Smooth muscle cell of the brain vasculature (primary cell): ENCODE measurements around the gene GABBR2.

ENCODE experiments used
- DNase-seq: peaks from one replicate; pipeline ENCODE4 v3.0.0-alpha.2; 2012; ENCODE audit warnings: low read depth, low spot score

The GABBR2 gene

GRCh38 chr9:98344581-98344980, 364.2 kb downstream of the GABBR2 start:
- no peak for DNase-seq

DNA sequence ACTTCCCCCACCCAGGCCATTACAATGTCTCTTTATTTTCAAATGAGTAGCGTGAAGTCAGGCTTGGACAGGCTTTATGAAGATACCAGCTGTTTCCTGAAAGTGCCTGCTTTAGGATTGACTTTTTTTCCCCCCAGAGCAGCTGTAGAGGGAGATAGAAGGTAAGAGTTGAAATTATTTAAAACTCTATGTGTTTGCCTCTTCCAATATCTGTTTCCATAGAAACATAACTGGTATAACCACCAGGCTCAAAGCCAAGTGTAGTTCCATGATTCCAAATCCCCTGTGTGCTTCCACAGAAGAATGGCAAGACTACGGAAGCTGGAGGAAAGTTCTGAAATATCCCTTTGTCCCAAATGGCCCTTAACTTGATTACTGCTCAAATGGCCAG, 365.9 kb downstream of the GABBR2 start:
- DNase-seq, result no peak

DNA sequence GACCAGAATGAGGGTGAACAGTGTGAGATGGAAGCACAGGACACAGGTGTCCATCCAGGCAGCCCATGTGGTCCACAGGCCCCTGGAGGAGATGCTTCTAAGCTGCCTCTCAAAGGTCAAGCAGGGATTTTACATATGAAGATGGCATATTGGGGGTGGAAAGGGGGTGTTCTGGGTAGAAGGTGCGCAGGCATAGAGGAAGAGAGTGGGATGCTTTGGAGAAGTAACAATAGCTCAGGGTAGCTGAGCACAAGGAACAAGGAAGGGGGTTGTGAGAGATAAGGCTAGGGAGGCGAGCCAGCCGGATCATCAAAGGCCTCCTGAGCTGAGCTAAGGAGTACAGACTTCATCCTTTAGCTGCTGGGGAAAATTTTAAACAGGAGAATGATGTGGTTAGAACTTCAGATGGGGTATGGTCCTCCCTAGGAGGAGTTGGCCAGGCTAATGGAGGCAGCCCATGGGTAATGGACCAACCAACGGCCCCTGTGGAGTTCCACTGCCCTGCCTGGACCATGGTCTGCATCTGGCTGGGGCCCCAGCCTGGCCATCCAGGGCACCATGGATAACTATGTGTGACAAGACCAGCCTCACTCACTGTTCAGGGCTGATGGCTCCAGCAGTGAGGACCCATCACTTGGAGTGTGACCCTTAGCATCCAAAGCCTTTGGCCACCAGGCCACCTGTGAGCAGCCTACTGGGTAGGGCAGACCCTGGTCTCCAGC, 366.5 kb downstream of the GABBR2 start:
- no peak for DNase-seq

GRCh38 chr9:98341157-98342097, 367.3 kb downstream of the GABBR2 start:
- no peak for DNase-seq

DNA sequence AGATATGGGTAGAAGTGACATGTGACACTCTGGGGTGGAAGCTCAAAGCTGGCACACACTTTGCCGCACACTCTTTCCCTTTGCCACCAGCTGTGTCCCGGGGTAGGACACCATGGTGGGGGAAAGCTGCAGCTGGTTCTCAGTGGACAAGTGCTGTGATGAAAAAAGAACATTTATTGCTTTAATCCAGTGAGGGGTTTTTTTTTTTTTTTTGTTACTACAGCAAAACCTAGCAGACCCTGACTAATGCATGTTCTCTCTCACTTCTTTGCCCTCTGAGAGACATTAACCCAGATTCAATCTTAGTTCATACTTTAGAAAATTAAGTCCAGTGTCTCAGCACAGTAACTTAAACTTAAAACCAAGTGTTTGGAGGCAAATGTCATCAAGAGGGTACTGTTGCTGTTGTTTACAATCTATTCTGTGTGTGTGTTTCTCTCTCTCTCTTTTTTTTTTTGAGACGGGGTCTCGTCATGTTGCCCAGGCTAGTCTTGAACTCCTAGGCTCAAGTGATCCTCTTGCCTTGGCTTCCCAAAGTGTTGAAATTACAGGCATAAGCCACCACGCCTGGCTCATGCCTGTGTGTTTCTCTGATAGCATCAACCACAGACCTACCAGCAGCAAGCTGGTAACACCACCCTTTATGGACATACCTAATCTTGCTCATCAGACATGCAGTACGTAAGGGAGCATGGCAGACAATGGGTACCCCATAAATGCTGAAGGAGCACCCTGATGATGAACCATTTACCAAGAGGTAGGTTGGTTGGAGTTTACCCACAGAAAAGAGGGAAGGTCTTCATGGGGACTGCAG, 368.5 kb downstream of the GABBR2 start:
- DNase-seq, result no peak

DNA sequence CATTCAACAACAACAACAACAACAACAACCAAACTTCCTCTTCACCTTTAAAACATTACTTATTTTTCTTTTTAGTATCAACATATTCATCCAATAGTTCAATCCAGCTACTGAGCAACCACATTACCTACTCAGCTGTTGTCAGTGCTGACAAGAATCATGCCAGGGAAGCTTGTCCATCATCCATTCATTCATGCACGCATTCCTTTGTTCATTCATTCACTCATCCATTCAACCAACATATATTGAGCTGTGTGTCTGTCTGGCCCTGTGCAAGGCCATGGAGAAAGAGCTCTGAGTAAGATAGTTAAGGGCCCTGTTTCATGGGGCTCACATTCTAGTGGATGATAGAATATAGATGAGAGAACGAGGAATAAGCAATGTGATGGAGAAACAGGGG, 373.1 kb downstream of the GABBR2 start:
- no peak for DNase-seq

GRCh38 chr9:98334796-98335195, 373.9 kb downstream of the GABBR2 start:
- no peak for DNase-seq

DNA sequence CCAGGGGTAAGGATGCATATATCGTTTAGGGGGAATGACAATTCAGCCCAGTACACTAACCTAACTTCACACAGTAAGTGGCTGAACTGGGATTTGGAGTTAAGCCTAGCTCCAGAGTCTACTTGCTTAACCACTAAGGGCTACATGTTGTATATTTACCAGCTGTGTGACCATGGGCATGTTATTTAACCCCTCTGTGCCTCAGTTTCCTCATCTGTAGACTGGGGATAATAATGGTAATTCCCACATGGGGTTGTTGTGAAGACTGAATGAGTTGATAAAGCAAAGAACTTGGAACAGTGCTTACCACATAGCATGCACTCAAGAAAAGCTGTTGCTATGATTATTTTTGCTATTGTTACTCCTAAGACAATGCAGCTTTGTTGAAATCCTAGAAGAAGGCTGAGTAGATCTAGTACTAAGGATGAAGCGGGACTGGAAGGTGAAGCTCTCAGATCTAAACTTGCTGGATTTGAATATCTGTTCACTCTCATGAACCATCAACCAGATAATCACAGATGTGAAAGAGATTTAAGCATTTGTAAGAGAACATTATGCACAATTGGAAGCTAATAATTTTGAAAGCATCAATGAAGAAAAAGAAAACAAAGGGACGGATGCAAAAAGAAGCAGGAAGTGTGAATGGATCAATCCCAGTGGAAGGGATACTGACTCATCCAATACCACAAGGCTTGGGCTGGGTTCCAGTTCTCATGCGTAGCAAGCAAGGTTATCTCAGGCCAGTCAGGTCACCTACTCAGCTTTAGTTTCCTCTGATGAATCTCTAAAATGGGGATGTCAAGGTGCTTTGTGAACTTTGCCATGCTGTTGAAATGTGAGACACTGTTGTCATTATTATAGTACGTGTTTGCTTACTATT, 374.8 kb downstream of the GABBR2 start:
- no peak for DNase-seq

DNA sequence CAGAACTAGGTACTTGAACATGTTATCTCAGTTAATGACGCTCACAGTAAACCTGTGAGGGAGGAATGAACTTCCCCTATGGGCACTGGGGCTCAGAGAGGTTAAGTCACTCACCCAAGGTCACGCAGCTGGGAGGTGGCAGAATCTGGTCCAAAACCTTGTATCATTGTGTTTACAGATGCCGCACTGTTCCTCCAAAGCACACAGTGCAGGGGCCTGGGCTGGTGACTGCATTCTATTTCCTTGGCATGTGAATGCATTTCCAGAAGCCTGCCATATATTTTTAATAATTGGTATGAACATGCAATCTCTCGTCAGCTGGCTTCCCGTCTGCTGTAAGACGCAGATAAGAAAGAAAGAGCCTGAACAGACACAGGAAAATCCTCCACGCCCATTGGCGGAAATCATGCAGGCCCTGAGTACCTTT, 376.3 kb downstream of the GABBR2 start:
- DNase-seq, result no peak

DNA sequence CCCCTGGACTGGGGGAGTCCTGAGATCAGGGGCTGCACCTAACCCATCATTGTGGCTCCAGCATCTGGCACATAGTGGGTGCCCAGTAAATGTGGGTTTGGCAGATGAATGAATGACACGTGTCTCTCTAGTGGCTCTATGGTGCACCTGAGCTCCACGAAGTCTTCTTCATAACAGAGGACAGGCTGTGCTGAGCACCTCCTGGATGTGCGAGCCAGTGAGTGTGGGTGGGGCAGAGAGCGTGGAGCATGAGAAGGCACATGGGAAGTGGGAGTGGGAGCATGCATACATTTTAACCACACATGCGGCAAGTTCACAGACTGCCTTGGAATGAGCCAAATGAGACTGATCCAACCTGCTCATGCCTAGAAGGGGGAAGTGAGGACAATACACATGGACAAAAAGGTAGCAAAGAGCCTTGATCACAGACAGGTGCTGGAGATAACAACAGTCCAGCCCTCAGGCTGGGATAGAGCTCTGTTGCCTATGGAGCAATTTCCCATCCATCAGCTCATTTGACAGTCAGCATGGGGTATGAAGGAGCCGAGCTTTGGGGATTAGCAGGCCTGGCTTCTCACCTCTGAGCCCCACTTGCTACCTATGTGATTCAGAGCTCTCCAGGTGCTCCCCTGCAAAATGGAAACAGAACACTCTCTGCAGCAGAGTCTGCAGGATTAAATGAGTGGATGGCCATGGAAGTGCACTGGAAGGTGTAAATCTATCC, 377.0 kb downstream of the GABBR2 start:
- DNase-seq, result no peak

DNA sequence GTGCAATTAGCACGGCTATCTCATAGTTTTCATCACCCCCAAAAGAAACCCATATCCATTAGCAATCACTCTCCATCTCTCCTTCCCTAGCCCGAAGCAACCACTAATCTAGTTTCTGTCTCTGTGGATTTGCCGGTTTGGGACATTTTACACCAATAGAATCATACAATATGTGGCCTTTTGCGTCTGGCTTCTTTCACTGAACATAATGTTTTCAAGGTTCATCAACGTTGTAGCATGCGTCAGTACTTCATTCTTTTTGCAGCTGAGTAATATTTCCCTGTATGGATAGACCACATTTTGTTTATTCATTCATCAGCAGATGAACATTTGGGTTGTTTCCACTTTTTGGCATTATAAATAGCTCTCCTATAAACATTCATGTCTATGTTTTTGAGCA, 377.9 kb downstream of the GABBR2 start:
- DNase-seq, result no peak

- no peak for DNase-seq
Measured at GRCh38 chr9:98329904-98330303, 378.8 kb downstream of the GABBR2 start.

- no peak for DNase-seq
Measured at GRCh38 chr9:98329281-98329680, 379.5 kb downstream of the GABBR2 start.

DNA sequence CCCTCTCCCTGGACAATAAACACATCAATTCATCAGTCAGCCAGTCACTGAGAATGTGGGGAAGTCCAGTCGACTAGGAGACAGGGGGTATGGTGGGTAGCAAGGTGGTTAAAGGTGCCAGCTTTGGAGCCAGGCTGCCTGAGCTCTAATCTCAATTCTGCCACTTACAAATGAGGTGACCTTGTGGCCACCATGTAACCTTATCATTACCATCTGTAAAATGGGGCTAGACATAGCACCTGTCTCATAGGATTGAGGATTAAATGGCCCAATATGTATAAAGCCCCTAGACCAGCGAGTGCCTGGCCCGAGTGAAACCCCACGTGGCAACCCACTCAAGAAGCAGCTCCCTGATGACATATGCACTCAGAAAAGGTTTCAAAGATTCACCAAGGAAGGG, 380.0 kb downstream of the GABBR2 start:
- DNase-seq, result no peak

GRCh38 chr9:98328141-98328540, 380.6 kb downstream of the GABBR2 start:
- DNase-seq, result no peak

- no peak for DNase-seq
Measured at GRCh38 chr9:98327249-98327561, 381.5 kb downstream of the GABBR2 start.

DNA sequence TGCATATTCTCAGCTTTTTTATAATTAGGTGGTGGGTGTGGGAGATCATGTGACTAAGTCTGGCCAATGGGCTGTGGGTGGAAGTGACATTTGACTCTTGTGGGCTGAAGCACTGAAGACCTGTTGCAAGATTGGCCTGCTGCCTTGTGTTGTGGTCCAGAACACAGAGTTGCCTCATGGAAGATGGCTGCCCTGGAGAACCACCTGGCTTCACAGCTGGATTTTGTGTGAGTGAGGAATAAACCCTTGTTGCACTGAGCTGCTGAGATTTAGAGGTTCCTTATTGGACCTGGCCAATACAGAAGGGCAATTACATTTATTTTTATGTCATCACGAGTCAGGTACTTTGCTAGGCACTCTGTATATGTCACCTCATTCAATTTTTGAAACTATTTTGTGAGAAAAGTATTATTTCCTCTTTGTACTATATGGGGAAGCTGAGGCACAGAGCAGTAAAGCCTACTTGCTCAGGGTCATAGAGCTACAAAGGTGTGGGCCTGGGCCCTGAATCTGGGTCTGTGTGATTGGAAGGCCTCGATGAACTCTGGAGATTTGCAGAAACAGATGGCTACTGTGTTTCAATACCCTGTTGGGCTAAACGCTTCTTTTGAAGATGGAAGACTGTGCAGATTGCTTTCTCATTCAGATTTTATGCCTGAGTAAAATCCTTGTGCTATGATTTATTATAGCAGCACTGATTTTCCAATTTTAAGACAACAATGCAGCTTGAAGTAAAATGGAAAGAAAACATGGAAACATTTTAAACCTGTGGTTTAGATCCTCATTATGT, 382.1 kb downstream of the GABBR2 start:
- no peak for DNase-seq

- DNase-seq, result no peak
Measured at GRCh38 chr9:98324801-98325200, 383.9 kb downstream of the GABBR2 start.

DNA sequence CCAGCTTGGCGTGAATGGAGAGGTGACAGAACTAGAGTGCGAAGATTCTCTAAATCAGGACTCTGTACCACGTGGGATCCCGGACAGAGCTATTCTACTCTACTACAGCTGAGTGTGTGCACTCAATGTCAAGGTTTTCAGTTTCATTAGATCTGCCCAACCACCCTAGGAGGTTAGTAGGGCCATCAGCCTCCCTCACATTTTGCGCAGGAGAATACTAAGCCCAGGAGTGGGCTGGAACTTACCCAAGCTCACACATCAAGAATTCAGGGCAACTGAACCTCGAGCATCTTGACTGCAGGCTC, 385.0 kb downstream of the GABBR2 start:
- no peak for DNase-seq
